IMR-90 (cell line): ENCODE results near the gene CDKN2C. TPM values are rescaled to one million over a fixed set of nuclear protein-coding genes. Genes with fewer than 3 reads are reported as not detected.

Experiments used
- ATAC-seq: fragments of 200-7000 bp; cut with Tn5 transposase; 2 replicates; pipeline ENCODE4 v1.9.1; 2020; ENCODE audit warnings: low read depth, mild to moderate bottlenecking, moderate library complexity
- BruUV-seq: library from RNA; stranded (reverse); fragments of 400-500 nt; replicated peaks from 2 replicates; lab custom pipeline; 2021; lab: Mats Ljungman, UMichigan
- CTCF ChIA-PET: fragments of 300-600 bp; formaldehyde crosslinking; extraction: SDS; loops from one replicate; lab custom pipeline; 2021; ENCODE audit warnings: antibody characterized with exemption; lab: Yijun Ruan, JAX
- POLR2A ChIA-PET: fragments of 300-600 bp; sonication (Branson Sonifier 250); formaldehyde crosslinking; loops from one replicate; lab custom pipeline; 2022; ENCODE audit warnings: antibody characterized with exemption; ENCODE audit not compliant: unreplicated experiment; lab: Charles Lee
- DNase-seq: peaks from one replicate; pipeline ENCODE4 v3.0.0; 2013
- H2AFZ ChIP-seq: replicated peaks from 2 replicates; pipeline ENCODE3; 2013; ENCODE audit warnings: low read length, mild to moderate bottlenecking; ENCODE audit not compliant: poor library complexity
- H2AK5ac ChIP-seq: 2 replicates; pipeline ENCODE4 v1.6.1; 2013; ENCODE audit warnings: low read depth, low read length, inconsistent platforms
- H2AK9ac ChIP-seq: replicated peaks from 2 replicates; pipeline ENCODE3; 2013; ENCODE audit warnings: mild to moderate bottlenecking, low read depth, low read length, moderate library complexity; ENCODE audit not compliant: poor library complexity
- H2BK120ac ChIP-seq: 2 replicates; pipeline ENCODE4 v1.6.1; 2013; ENCODE audit warnings: low read depth, low read length, inconsistent platforms
- H2BK15ac ChIP-seq: 3 replicates; pipeline ENCODE4 v1.6.1; 2013; ENCODE audit warnings: low read depth, low read length, inconsistent platforms
- H2BK20ac ChIP-seq: 2 replicates; pipeline ENCODE4 v1.6.1; 2013; ENCODE audit warnings: low read depth, mild to moderate bottlenecking, inconsistent platforms, low read length, moderate library complexity
- H2BK5ac ChIP-seq: 2 replicates; pipeline ENCODE4 v1.6.1; 2013; ENCODE audit warnings: mild to moderate bottlenecking, low read depth, low read length, inconsistent platforms; ENCODE audit not compliant: poor library complexity, severe bottlenecking
- H3K14ac ChIP-seq: replicated peaks from 2 replicates; pipeline ENCODE4 v1.6.1; 2013; ENCODE audit warnings: low read depth, low read length, inconsistent platforms
- H3K18ac ChIP-seq: 2 replicates; pipeline ENCODE4 v1.6.1; 2013; ENCODE audit warnings: low read depth, low read length, control low read depth
- H3K23ac ChIP-seq: 2 replicates; pipeline ENCODE4 v1.6.1; 2013; ENCODE audit warnings: low read depth, low read length, inconsistent platforms
- H3K27ac ChIP-seq: 2 replicates; pipeline ENCODE4 v1.5.1; 2013; ENCODE audit warnings: mild to moderate bottlenecking, control low read depth, low read length; ENCODE audit not compliant: insufficient read depth
- H3K27me3 ChIP-seq: 2 replicates; pipeline ENCODE4 v1.6.1; 2013; ENCODE audit warnings: low read length; ENCODE audit not compliant: control insufficient read depth, insufficient read depth
- H3K36me3 ChIP-seq: 2 replicates; pipeline ENCODE4 v1.6.1; 2013; ENCODE audit warnings: low read length, mixed read lengths; ENCODE audit not compliant: control insufficient read depth, insufficient read depth
- H3K4ac ChIP-seq: 2 replicates; pipeline ENCODE4 v1.6.1; 2013; ENCODE audit warnings: low read depth, low read length, inconsistent platforms
- H3K4me1 ChIP-seq: 2 replicates; pipeline ENCODE4 v1.6.1; 2013; ENCODE audit warnings: low read length, mixed read lengths; ENCODE audit not compliant: control insufficient read depth, insufficient read depth
- H3K4me2 ChIP-seq: 2 replicates; pipeline ENCODE4 v1.6.1; 2013; ENCODE audit warnings: low read depth, mild to moderate bottlenecking, control low read depth, low read length, moderate library complexity
- H3K4me3 ChIP-seq: 2 replicates; pipeline ENCODE4 v1.5.1; 2013; ENCODE audit warnings: low read depth, mild to moderate bottlenecking, control low read depth, low read length, moderate library complexity; ENCODE audit not compliant: insufficient read depth
- H3K56ac ChIP-seq: 2 replicates; pipeline ENCODE4 v1.6.1; 2013; ENCODE audit warnings: low read length, inconsistent platforms; ENCODE audit not compliant: insufficient read depth; ENCODE audit errors: extremely low read depth
- H3K79me1 ChIP-seq, 2 experiments: 2 replicates each; pipeline ENCODE4 v1.6.1; 2013; ENCODE audit warnings: low read length in 2 of 2, inconsistent platforms in 1 of 2, low read depth in 1 of 2
- H3K9ac ChIP-seq: 2 replicates; pipeline ENCODE4 v1.6.1; 2013; ENCODE audit warnings: low read depth, low read length, control low read depth
- H3K9me1 ChIP-seq: 2 replicates; pipeline ENCODE4 v1.6.1; 2013; ENCODE audit warnings: low read length, inconsistent platforms; ENCODE audit not compliant: insufficient read depth
- H3K9me3 ChIP-seq: 2 replicates; pipeline ENCODE4 v1.6.1; 2013; ENCODE audit warnings: low read length; ENCODE audit not compliant: control insufficient read depth, insufficient read depth
- H4K20me1 ChIP-seq: 2 replicates; pipeline ENCODE4 v1.6.1; 2013; ENCODE audit warnings: low read length, inconsistent platforms; ENCODE audit not compliant: insufficient read depth
- H4K5ac ChIP-seq: 2 replicates; pipeline ENCODE4 v1.6.1; 2013; ENCODE audit warnings: mild to moderate bottlenecking, low read depth, low read length, control low read depth
- H4K8ac ChIP-seq, 2 experiments: 2 replicates each; pipeline ENCODE4 v1.6.1; 2013; ENCODE audit warnings: low read depth in 2 of 2, low read length in 2 of 2, control low read depth in 1 of 2, inconsistent platforms in 1 of 2
- H4K91ac ChIP-seq: 2 replicates; pipeline ENCODE4 v1.6.1; 2013; ENCODE audit warnings: low read depth, low read length, inconsistent platforms; ENCODE audit not compliant: insufficient read depth
- MAFK ChIP-seq: IDR thresholded peaks from 2 replicates; pipeline ENCODE4 v1.6.1; 2012; ENCODE audit warnings: low read depth, low read length, improper control_type of control experiment
- POLR2A ChIP-seq: IDR thresholded peaks from 2 replicates; pipeline ENCODE4 v1.6.1; 2012; ENCODE audit warnings: mild to moderate bottlenecking, low read depth, low read length
- RFX5 ChIP-seq: IDR thresholded peaks from 2 replicates; pipeline ENCODE4 v1.8.0; 2012; ENCODE audit warnings: low read depth, mild to moderate bottlenecking, low read length, moderate library complexity
- SMC3 ChIP-seq: fragments of 150-350 bp; IDR thresholded peaks from 2 replicates; pipeline ENCODE4 v1.6.1; 2016; ENCODE audit warnings: low read depth, mild to moderate bottlenecking, antibody characterized with exemption, low read length, moderate library complexity
- WGBS, 2 experiments: methylation state at CpG; one replicate each; pipeline versions ENCODE4 v1.1.5 to v1.1.7; 2013; ENCODE audit warnings: missing lambda C conversion rate in 2 of 2; ENCODE audit not compliant: insufficient read length in 1 of 2; ENCODE audit errors: extremely low coverage in 2 of 2; 5-methylcytosine and 5-hydroxymethylcytosine counted together
- dilution Hi-C: fragments of 300-500 bp; cut with HindIII; formaldehyde crosslinking; loops from one replicate; pipeline ENCODE4 v1.14.3; 2018; ENCODE audit warnings: low sequenced_read_pairs; ENCODE audit not compliant: unreplicated experiment
- in situ Hi-C: fragments of 300-500 bp; cut with MboI; formaldehyde crosslinking; loops from 3 replicates; pipeline ENCODE4 v1.14.3; 2019; ENCODE audit warnings: low sequenced_read_pairs, inconsistent platforms, mixed read lengths
- intact Hi-C: fragments of 100-400 bp; cut with micrococcal nuclease; formaldehyde crosslinking; loops from 2 replicates; pipeline ENCODE4 v1.10.0; 2022
- polyA plus RNA-seq, 3 experiments: library from polyadenylated mRNA; depleted of rRNA; stranded (reverse); fragments of >200 nt; gene quantifications; 2 replicates each; pipeline ENCODE4 v1.2.3, GENCODE V29; 2012; ENCODE audit warnings: low replicate concordance in 1 of 3
- total RNA-seq: library from RNA; depleted of rRNA; stranded (reverse); fragments of >200 nt; gene quantifications from 2 replicates; pipeline ENCODE4 v1.2.3, GENCODE V29; 2012
- TF ChIP-seq, protein P1 (sequence below): fragments of 150-350 bp; IDR thresholded peaks from 2 replicates; pipeline ENCODE4 v1.6.1; 2016; ENCODE audit warnings: low read depth, mild to moderate bottlenecking, low read length, moderate library complexity, borderline replicate concordance

Gene CDKN2C
- total and polyA plus RNA-seq, 2 of the 4 experiments (the other 2 are of a cell fraction) = 14.3 to 15.5 TPM

- intact Hi-C loops = no loop called here
- Histone ChIP-seq H3K9me3 (no peaks in the 10 kb centered on the region), H3K4me1 (peaks cover 2% of the 10 kb centered on the region; the same call in 1 of the 2 replicates), H2AK9ac (no peak overlapping the region), H2BK15ac (no peak overlapping the region), H4K91ac (no peak overlapping the region), H3K14ac (no peak overlapping the region), H3K36me3 (no peaks in the 10 kb centered on the region), H3K4me2 (0 out of 2 replicates have a peak overlapping the region, but pooled peaks have one; percentile 40), H3K9ac (no peak overlapping the region), H3K23ac (no peak overlapping the region), H2AFZ (no peak overlapping the region), H3K4ac (no peak overlapping the region), H4K5ac (no peak overlapping the region), H3K18ac (no peak overlapping the region), H3K27me3 (no peaks in the 10 kb centered on the region), H2BK120ac (no peak overlapping the region), H3K79me1 (peaks cover 13 to 32% of the 10 kb centered on the region in 2 experiments), H2BK20ac (no peak overlapping the region), H2AK5ac (no peak overlapping the region), H3K4me3 (no peak overlapping the region), H4K20me1 (no peaks in the 10 kb centered on the region), H3K56ac (no peak overlapping the region), H3K9me1 (no peaks in the 10 kb centered on the region), H3K27ac (no peak overlapping the region), H4K8ac (no peak overlapping the region), H2BK5ac (no peak overlapping the region)
- ATAC-seq (no peak), DNase-seq (peak; percentile 4)
- no TSS peak for BruUV-seq
- TF ChIP-seq SMC3 = no peak
- TF ChIP-seq POLR2A = no peak
- TF ChIP-seq, protein P1, sequence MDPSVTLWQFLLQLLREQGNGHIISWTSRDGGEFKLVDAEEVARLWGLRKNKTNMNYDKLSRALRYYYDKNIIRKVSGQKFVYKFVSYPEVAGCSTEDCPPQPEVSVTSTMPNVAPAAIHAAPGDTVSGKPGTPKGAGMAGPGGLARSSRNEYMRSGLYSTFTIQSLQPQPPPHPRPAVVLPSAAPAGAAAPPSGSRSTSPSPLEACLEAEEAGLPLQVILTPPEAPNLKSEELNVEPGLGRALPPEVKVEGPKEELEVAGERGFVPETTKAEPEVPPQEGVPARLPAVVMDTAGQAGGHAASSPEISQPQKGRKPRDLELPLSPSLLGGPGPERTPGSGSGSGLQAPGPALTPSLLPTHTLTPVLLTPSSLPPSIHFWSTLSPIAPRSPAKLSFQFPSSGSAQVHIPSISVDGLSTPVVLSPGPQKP = no peak
- no peak for TF ChIP-seq RFX5
- TF ChIP-seq MAFK = no peak
- ChIA-PET CTCF (no interaction called here), POLR2A (no interaction called here)
- dilution Hi-C loops = no loop called here
- in situ Hi-C loops = no loop called here
- WGBS, 2 experiments = no CpG with 5 or more reads among the region's 2 CpGs
Observed at GRCh38 chr1:50936321-50936720, 33.7 kb upstream of the CDKN2C start.
